Fibroblast of lung (primary cell): Measurements from ENCODE around the gene GNL3L. TPM values are rescaled to one million over a fixed set of nuclear protein-coding genes. Genes with fewer than 3 reads are reported as not detected.
"Not testable (repeated sequence)": the region's sequence is repeated elsewhere in the genome, so short reads cannot be mapped to it uniquely, and the experiment has no call there.

Experiments used
- DNase-seq, 2 donors: peaks; one replicate each; pipeline versions ENCODE4 v3.0.0 to v3.0.0-alpha.2; 2010; ENCODE audit warnings: low read depth in 2 of 2
- H2AFZ ChIP-seq: 2 replicates; pipeline ENCODE4 v1.5.1; 2012; ENCODE audit warnings: low read length, control low read depth, inconsistent platforms
- H3K27ac ChIP-seq: 2 replicates; pipeline ENCODE4 v1.5.1; 2011; ENCODE audit warnings: low read length, control low read depth; ENCODE audit not compliant: insufficient read depth
- H3K27me3 ChIP-seq: 2 replicates; pipeline ENCODE4 v1.5.1; 2011; ENCODE audit warnings: mild to moderate bottlenecking, low read length; ENCODE audit not compliant: control insufficient read depth, insufficient read depth
- H3K36me3 ChIP-seq: 2 replicates; pipeline ENCODE4 v1.5.1; 2011; ENCODE audit warnings: low read length; ENCODE audit not compliant: control insufficient read depth, insufficient read depth
- H3K4me1 ChIP-seq: 2 replicates; pipeline ENCODE4 v1.5.1; 2011; ENCODE audit warnings: low read length; ENCODE audit not compliant: control insufficient read depth, insufficient read depth; ENCODE audit errors: extremely low read depth
- H3K4me2 ChIP-seq: 2 replicates; pipeline ENCODE4 v1.5.1; 2011; ENCODE audit warnings: low read length, control low read depth; ENCODE audit not compliant: insufficient read depth; ENCODE audit errors: extremely low read depth
- H3K4me3 ChIP-seq, 4 experiments: fragments of 200-600 bp in 1 of 4; sonication (generic) in 1 of 4; replicated peaks in 1 of 4; 2 replicates each; pipeline ENCODE4 v1.5.1; 2011 to 2016; ENCODE audit warnings: low read length in 4 of 4, low read depth in 3 of 4, mild to moderate bottlenecking in 3 of 4, control low read depth in 2 of 4, inconsistent platforms in 1 of 4, mixed read lengths in 1 of 4; ENCODE audit not compliant: insufficient read depth in 1 of 4; ENCODE audit errors: control extremely low read depth in 1 of 4
- H3K79me2 ChIP-seq: 2 replicates; pipeline ENCODE4 v1.5.1; 2012; ENCODE audit warnings: mild to moderate bottlenecking, low read length, inconsistent platforms; ENCODE audit not compliant: control insufficient read depth, insufficient read depth
- H3K9ac ChIP-seq: 2 replicates; pipeline ENCODE4 v1.5.1; 2011; ENCODE audit warnings: mild to moderate bottlenecking, low read length, control low read depth; ENCODE audit not compliant: insufficient read depth
- H3K9me3 ChIP-seq: 2 replicates; pipeline ENCODE4 v1.5.1; 2012; ENCODE audit warnings: low read depth, low read length; ENCODE audit not compliant: control insufficient read depth, insufficient read depth
- H4K20me1 ChIP-seq: 2 replicates; pipeline ENCODE4 v1.5.1; 2011; ENCODE audit warnings: low read length; ENCODE audit not compliant: control insufficient read depth, insufficient read depth; ENCODE audit errors: extremely low read depth
- CTCF ChIP-seq, 2 donors: IDR thresholded peaks in 1 of 2; conservative IDR thresholded peaks in 1 of 2; 1 replicate in 1 of 2; 2 replicates in 1 of 2; pipeline ENCODE4 v1.5.1; 2011 to 2012; ENCODE audit warnings: low read length in 2 of 2, control low read depth in 1 of 2, inconsistent platforms in 1 of 2, low read depth in 1 of 2, mild to moderate bottlenecking in 1 of 2
- EZH2 ChIP-seq: IDR thresholded peaks from 2 replicates; pipeline ENCODE4 v1.5.1; 2012; ENCODE audit warnings: low read length, control low read depth, mild to moderate bottlenecking; ENCODE audit errors: missing control alignments
- polyA plus RNA-seq, 2 donors: library from polyadenylated mRNA; depleted of rRNA in 1 of 2; stranded (reverse) in 1 of 2; unstranded in 1 of 2; fragments of >200 nt; gene quantifications; 2 replicates each; pipeline ENCODE4 v1.2.1, GENCODE V29; 2011 to 2012; ENCODE audit warnings: missing spikeins in 1 of 2
- total RNA-seq: library from RNA; depleted of rRNA; stranded (reverse); fragments of >200 nt; gene quantifications from 2 replicates; pipeline ENCODE4 v1.2.1, GENCODE V29; 2014

The GNL3L gene
- total and polyA plus RNA-seq, 2 donors (not counting 1 experiment from before 2014, with no cell fraction given): 17.3 to 29.3 TPM

GRCh38 chrX:54483946-54484345 is 46.1 kb upstream of the GNL3L start:
- Histone ChIP-seq H3K9me3 (no peaks in the 10 kb centered on the region), H4K20me1 (no peaks in the 10 kb centered on the region), H3K4me3 (no peak overlapping the region), H2AFZ (no peak overlapping the region), H3K79me2 (peaks cover 5% of the 10 kb centered on the region), H3K27ac (no peak overlapping the region), H3K36me3 (no peaks in the 10 kb centered on the region), H3K4me2 (no peak overlapping the region), H3K9ac (no peak overlapping the region), H3K27me3 (no peaks in the 10 kb centered on the region), H3K4me1 (peaks cover 7% of the 10 kb centered on the region)
- no peak for DNase-seq
- no peak for TF ChIP-seq CTCF (conservative IDR thresholded peaks at IDR 0.05 in 1 of 2, IDR thresholded peaks at IDR 0.05 in 1 of 2; ENCODE audit: low read depth in 1 of 2, low read length in 2 of 2)
- TF ChIP-seq EZH2: no peak

GRCh38 chrX:54484666-54485065 is 45.4 kb upstream of the GNL3L start:
- Histone ChIP-seq H4K20me1 (no peaks in the 10 kb centered on the region), H3K4me3 (no peak overlapping the region), H3K27me3 (no peaks in the 10 kb centered on the region), H3K4me2 (no peak overlapping the region), H2AFZ (no peak overlapping the region), H3K9ac (no peak overlapping the region), H3K9me3 (no peaks in the 10 kb centered on the region), H3K36me3 (no peaks in the 10 kb centered on the region), H3K27ac (no peak overlapping the region), H3K79me2 (peaks cover 8% of the 10 kb centered on the region), H3K4me1 (peaks cover 7% of the 10 kb centered on the region)
- DNase-seq: no peak
- TF ChIP-seq EZH2 (no peak), CTCF (conservative IDR thresholded peaks at IDR 0.05 in 1 of 2, IDR thresholded peaks at IDR 0.05 in 1 of 2; ENCODE audit: low read depth in 1 of 2, low read length in 2 of 2) (no peak)

GRCh38 chrX:54489819-54490218 is 40.2 kb upstream of the GNL3L start:
- not testable (repeated sequence) for H3K9me3 ChIP-seq, H3K4me1 ChIP-seq, DNase-seq, H3K27me3 ChIP-seq, H3K27ac ChIP-seq, H3K4me2 ChIP-seq, H3K9ac ChIP-seq, H2AFZ ChIP-seq, H4K20me1 ChIP-seq, H3K36me3 ChIP-seq, H3K4me3 ChIP-seq
- peaks cover 48% of the 10 kb centered on the region for H3K79me2 ChIP-seq
